Measurements from ENCODE around the gene ZNF496. TPM values are rescaled to one million over a fixed set of nuclear protein-coding genes. Genes with fewer than 3 reads are reported as not detected.
"Not testable (repeated sequence)": the region's sequence is repeated elsewhere in the genome, so short reads cannot be mapped to it uniquely, and the experiment has no call there.

ZNF496 gene
- total RNA-seq, 1 experiment from 2014 or later, result 67.2 TPM

- H3K27ac Mint-ChIP-seq (ENCODE audit: low read depth, unreplicated experiment), result no peak overlapping the region
- BruUV-seq (replicated peaks), result no TSS peak
- TF ChIP-seq CTCF (IDR thresholded peaks at IDR 0.05; ENCODE audit: unreplicated experiment), result no peak
- H3K4me1 Mint-ChIP-seq (ENCODE audit: insufficient read depth, unreplicated experiment), result no peaks in the 10 kb centered on the region
- H3K9me3 Mint-ChIP-seq (ENCODE audit: unreplicated experiment), result peaks cover 14% of the 10 kb centered on the region
- DNase-seq (ENCODE audit: unreplicated experiment), result no peak
- ChIA-PET POLR2A (interaction anchor here (0.6 to 1.6 kb wide), 3 partner anchors 11 to 189 kb away, joined by 3 to 6 read pairs (median 3); partner anchors contain the start of gene ZNF669), CTCF (interaction anchor here (0.5 to 1.6 kb wide), 3 partner anchors 12 to 1514 kb away, joined by 3 to 6 read pairs (median 3); no protein-coding TSS in a partner anchor)
- intact Hi-C loops (cut with micrococcal nuclease), result no loop called here
- no peak overlapping the region for H3K4me3 Mint-ChIP-seq (ENCODE audit: unreplicated experiment)
- no peaks in the 10 kb centered on the region for H3K36me3 Mint-ChIP-seq (ENCODE audit: insufficient read depth, unreplicated experiment)
- no peaks in the 10 kb centered on the region for H3K27me3 Mint-ChIP-seq (ENCODE audit: insufficient read depth, unreplicated experiment)
Observed at GRCh38 chr1:247293047-247293446, 38.6 kb downstream of the ZNF496 start.

- H3K36me3 Mint-ChIP-seq (ENCODE audit: insufficient read depth, unreplicated experiment), result no peaks in the 10 kb centered on the region
- CTCF ChIA-PET, result no interaction called here
- no TSS peak for BruUV-seq (replicated peaks)
- peaks cover 25% of the 10 kb centered on the region for H3K9me3 Mint-ChIP-seq (ENCODE audit: unreplicated experiment)
- no peak overlapping the region for H3K27ac Mint-ChIP-seq (ENCODE audit: low read depth, unreplicated experiment)
- H3K4me1 Mint-ChIP-seq (ENCODE audit: insufficient read depth, unreplicated experiment), result no peaks in the 10 kb centered on the region
- no peak for TF ChIP-seq CTCF (IDR thresholded peaks at IDR 0.05; ENCODE audit: unreplicated experiment)
- intact Hi-C loops (cut with micrococcal nuclease), result no loop called here
- no peaks in the 10 kb centered on the region for H3K27me3 Mint-ChIP-seq (ENCODE audit: insufficient read depth, unreplicated experiment)
- DNase-seq (ENCODE audit: unreplicated experiment), result no peak
- H3K4me3 Mint-ChIP-seq (ENCODE audit: unreplicated experiment), result no peak overlapping the region
- POLR2A ChIA-PET, result interaction anchor here (1.6 kb wide), 1 partner anchor 10 kb away, joined by 6 read pairs; no protein-coding TSS in a partner anchor
Observed at GRCh38 chr1:247291833-247292561, 39.7 kb downstream of the ZNF496 start.

GRCh38 chr1:247291161-247291560 lies 40.5 kb downstream of the ZNF496 start:
- DNase-seq (ENCODE audit: unreplicated experiment), result no peak
- no TSS peak for BruUV-seq (replicated peaks)
- Mint-ChIP-seq H3K36me3 (ENCODE audit: insufficient read depth, unreplicated experiment) (peaks cover 6% of the 10 kb centered on the region), H3K4me3 (ENCODE audit: unreplicated experiment) (no peak overlapping the region), H3K27ac (ENCODE audit: low read depth, unreplicated experiment) (no peak overlapping the region), H3K27me3 (ENCODE audit: insufficient read depth, unreplicated experiment) (no peaks in the 10 kb centered on the region), H3K4me1 (ENCODE audit: insufficient read depth, unreplicated experiment) (no peaks in the 10 kb centered on the region), H3K9me3 (ENCODE audit: unreplicated experiment) (peaks cover 27% of the 10 kb centered on the region)
- intact Hi-C loops (cut with micrococcal nuclease), result no loop called here
- CTCF ChIA-PET, result interaction anchor here (0.6 to 0.8 kb wide), 2 partner anchors 21 to 36 kb away, joined by 3 read pairs; no protein-coding TSS in a partner anchor
- POLR2A ChIA-PET, result no interaction called here
- no peak for TF ChIP-seq CTCF (IDR thresholded peaks at IDR 0.05; ENCODE audit: unreplicated experiment)

- ChIA-PET POLR2A (interaction anchor here (0.6 kb wide), 1 partner anchor 186 kb away, joined by 3 read pairs; the partner anchor contains the start of gene ZNF669), CTCF (interaction anchor here (0.6 kb wide), 1 partner anchor 21 kb away, joined by 3 read pairs; no protein-coding TSS in a partner anchor)
- no TSS peak for BruUV-seq (replicated peaks)
- no peak overlapping the region for H3K4me3 Mint-ChIP-seq (ENCODE audit: unreplicated experiment)
- no peak overlapping the region for H3K27ac Mint-ChIP-seq (ENCODE audit: low read depth, unreplicated experiment)
- no peak for TF ChIP-seq CTCF (IDR thresholded peaks at IDR 0.05; ENCODE audit: unreplicated experiment)
- peaks cover 6% of the 10 kb centered on the region for H3K36me3 Mint-ChIP-seq (ENCODE audit: insufficient read depth, unreplicated experiment)
- no peak for DNase-seq (ENCODE audit: unreplicated experiment)
- H3K27me3 Mint-ChIP-seq (ENCODE audit: insufficient read depth, unreplicated experiment), result no peaks in the 10 kb centered on the region
- H3K9me3 Mint-ChIP-seq (ENCODE audit: unreplicated experiment), result peaks cover 32% of the 10 kb centered on the region
- intact Hi-C loops (cut with micrococcal nuclease), result no loop called here
- no peaks in the 10 kb centered on the region for H3K4me1 Mint-ChIP-seq (ENCODE audit: insufficient read depth, unreplicated experiment)
Observed at GRCh38 chr1:247290576-247290975, 41.1 kb downstream of the ZNF496 start.

GRCh38 chr1:247289274-247289892 lies 42.3 kb downstream of the ZNF496 start:
- intact Hi-C loops (cut with micrococcal nuclease); H3K27ac Mint-ChIP-seq (ENCODE audit: low read depth, unreplicated experiment); H3K4me3 Mint-ChIP-seq (ENCODE audit: unreplicated experiment); H3K4me1 Mint-ChIP-seq (ENCODE audit: insufficient read depth, unreplicated experiment); H3K27me3 Mint-ChIP-seq (ENCODE audit: insufficient read depth, unreplicated experiment); H3K36me3 Mint-ChIP-seq (ENCODE audit: insufficient read depth, unreplicated experiment); DNase-seq (ENCODE audit: unreplicated experiment); BruUV-seq (replicated peaks): not testable (repeated sequence)
- POLR2A ChIA-PET, result interaction anchor here (0.7 kb wide), 1 partner anchor 28 kb away, joined by 3 read pairs; no protein-coding TSS in a partner anchor
- CTCF ChIA-PET, result interaction anchor here (0.7 kb wide), 1 partner anchor 23 kb away, joined by 4 read pairs; no protein-coding TSS in a partner anchor
- H3K9me3 Mint-ChIP-seq (ENCODE audit: unreplicated experiment), result peaks cover 32% of the 10 kb centered on the region

Measured in MCF 10A (cell line).